GM21367 (cell line): ENCODE data around the gene GRK5.
"Not testable (repeated sequence)": the region's sequence is repeated elsewhere in the genome, so short reads cannot be mapped to it uniquely, and the experiment has no call there.

Experiments
- ATAC-seq: cut with Tn5 transposase; IDR thresholded peaks from one replicate; pipeline ENCODE4 v1.9.1; 2021; ENCODE audit not compliant: unreplicated experiment

Gene GRK5

DNA sequence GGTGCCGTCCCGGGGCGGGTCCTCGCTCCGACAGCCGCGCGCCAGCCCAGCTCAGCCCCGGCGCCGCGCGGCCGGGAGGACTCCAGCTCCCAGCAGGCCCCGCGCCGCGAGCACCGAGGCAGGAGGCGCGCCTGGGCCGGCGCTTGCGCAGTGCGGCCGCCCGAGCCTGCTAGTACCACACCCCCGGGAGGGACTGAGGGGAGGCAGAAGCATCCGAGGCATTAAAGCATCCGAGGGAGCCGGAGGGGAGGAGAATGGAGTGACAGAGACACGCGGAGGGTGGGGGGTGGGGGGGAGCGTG is at the start of gene GRK5:
Gene GRK5, plus strand, starts transcription at position 206 of the 301 bp plus-strand sequence. CDS start 347 bp downstream, outside the sequence.
- peak; percentile 65 for ATAC-seq

- ATAC-seq, result no peak
Observed at GRCh38 chr10:119159332-119159731, 48.0 kb upstream of the GRK5 start.

DNA sequence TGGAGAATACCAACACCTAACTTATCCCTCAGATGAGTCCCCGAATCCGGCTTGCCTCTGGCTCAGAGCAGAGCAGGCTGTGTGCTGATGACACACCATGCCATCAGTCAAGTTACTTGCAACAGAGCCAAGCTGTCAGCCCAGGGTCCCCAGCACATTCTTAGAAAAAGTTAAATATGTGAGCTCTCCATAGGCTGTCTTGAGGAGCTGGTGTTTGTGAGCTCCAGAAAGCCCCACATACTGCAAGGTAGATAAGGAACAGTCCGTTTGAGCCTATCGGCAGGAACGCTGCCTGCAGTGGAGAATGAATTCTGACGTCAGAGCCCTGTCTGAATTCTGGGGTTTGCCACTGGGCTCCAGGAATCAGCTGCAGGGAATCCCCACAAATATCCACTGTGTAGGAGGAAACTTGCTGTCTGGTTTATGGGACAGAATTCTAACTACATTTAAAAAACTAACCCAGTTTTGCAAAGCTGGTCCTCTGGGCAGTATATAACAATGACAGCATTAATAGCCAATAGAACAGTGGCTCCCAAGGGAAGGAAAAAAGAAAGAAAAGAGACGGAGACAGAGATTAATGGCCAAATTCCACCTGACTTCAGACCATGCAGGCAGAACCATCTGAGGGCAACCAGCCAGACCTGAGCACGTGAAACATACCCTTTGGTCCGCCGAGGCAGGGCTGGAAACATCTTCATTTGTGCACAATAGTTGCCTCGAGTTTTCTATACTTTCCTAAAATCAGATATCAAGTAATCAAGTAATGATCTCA is 45.5 kb upstream of the GRK5 start:
- ATAC-seq, result no peak

DNA sequence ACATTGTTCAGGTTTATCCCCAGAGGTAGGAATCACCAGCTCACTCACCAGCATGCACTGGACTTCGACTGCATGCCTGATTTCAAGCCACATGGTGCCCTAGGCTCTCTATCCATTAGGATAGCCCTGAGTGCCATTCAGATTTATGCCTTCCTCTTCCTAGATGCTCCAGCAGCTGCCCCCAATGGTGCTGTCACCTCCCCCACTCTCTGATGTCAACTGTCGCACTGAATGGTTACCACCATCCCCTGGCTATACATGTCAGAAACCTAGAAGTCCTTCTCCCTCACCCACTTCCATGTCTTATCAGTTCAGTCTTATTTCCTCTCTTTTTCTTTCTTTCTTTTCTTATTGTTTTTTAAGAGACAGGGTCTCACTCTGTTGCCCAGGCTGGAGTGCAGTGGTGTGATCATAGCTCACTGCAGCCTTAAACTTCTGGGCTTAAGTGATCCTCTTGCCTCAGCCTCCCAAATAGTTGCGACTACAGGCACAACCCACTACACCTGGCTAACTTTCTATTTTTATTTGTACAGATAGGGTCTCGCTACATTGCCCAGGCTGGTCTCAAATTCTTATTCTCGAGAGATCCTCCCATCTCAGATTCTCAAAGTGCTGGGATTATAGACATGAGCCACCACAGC is 44.8 kb upstream of the GRK5 start:
- ATAC-seq, result no peak

GRCh38 chr10:119165171-119166117 is 41.9 kb upstream of the GRK5 start, which contains the start of gene SFXN4:
Gene SFXN4, minus strand, starts transcription at chr10:119165714. Its CDS starts 67 bp downstream, at chr10:119165647.
- peak; percentile 79 for ATAC-seq

- peak; percentile 3 for ATAC-seq
Observed at GRCh38 chr10:119166118-119166500, 41.3 kb upstream of the GRK5 start.

- no peak for ATAC-seq
Observed at GRCh38 chr10:119166564-119166963, 40.8 kb upstream of the GRK5 start.

- ATAC-seq, result no peak
Observed at GRCh38 chr10:119167041-119167440, 40.3 kb upstream of the GRK5 start.

DNA sequence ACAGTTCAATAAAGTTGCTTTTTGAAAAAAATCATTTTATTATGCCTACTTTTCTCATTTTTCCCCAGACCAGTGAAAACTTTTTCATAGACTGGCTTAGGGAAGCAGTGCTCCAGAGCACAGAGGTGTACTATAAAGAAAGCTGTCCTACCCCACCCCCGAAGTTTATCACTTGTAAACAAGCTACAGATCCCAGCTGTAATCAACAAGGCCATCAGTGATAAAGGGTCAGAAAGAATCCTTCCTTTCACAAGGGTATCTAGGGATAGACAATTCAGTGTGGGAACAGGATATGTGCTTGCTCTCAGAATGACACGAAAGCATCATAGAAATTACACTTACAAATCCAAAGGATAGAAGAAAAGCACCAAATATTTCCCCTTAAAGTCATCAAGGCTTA is 33.3 kb upstream of the GRK5 start:
- no peak for ATAC-seq

DNA sequence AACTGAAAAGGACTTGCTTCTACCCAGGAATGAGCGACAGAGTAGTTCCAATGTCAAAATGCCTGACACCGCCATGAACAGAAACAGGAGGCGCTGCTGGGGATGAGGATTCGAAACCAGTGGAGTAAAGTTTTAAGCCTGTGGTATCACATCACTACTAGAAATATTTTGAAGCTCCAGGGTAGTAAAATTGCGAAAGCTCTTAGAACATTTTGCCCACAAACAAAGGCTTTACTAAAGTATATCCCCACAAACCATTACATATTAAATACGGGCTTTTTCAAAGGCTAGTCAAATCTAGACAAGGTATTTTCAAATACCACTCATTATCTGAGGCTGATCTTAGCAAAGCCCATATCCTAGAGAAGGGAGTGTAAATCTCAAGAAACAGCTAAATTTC is 31.2 kb upstream of the GRK5 start:
- ATAC-seq, result no peak

- peak; percentile 9 for ATAC-seq
Observed at GRCh38 chr10:119177708-119178371, 29.5 kb upstream of the GRK5 start.

- peak; percentile 89 for ATAC-seq
Observed at GRCh38 chr10:119178372-119179119, 28.8 kb upstream of the GRK5 start, which contains the start of gene PRDX3. Gene PRDX3, minus strand, starts transcription at chr10:119178812. Its CDS starts 22 bp downstream, at chr10:119178790.

GRCh38 chr10:119180850-119181400 is 26.4 kb upstream of the GRK5 start:
- ATAC-seq, result not testable (repeated sequence)

GRCh38 chr10:119183664-119184412 is 23.5 kb upstream of the GRK5 start:
- no peak for ATAC-seq

DNA sequence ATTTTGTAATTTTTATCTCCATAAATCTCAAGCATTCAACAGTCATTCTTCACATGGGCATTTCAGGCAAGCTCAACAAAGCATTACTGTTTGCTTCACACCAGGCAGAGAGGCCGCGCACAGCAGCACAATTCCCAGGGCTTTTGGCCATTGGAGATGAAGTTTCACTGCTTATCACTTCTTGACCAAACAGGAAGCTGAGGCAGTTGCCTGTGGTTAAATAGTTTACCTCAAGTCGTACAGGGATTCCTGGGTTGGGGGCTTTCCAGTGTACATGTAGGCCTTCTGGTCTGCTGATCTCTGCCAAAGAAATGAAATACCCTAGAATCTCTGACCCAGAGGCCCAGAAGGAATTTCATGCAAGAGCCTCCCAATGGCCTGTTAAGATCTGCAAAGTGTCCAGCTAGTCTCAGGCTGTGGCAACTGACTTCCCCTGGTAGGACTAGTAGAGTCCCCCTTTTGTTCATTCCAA is 17.5 kb upstream of the GRK5 start:
- ATAC-seq, result no peak

DNA sequence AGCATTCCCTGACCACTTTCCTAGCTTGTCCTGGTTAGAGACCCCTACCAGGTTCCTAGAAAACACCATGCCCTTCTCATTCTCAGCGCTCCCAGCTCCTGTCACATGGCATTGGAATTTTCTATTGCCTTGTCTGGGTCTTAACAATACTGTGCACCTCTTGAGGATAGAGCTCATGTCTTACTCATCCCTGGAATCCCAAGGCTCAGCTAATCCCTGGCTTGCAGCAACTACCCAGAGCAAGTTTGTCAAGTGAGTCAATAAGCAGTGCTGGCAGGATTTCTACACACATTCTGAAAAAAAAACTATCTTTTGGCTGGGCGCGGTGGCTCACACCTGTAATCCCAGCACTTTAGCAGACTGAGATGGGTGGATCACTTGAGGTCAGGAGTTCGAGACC is 17.0 kb upstream of the GRK5 start:
- ATAC-seq, result no peak

GRCh38 chr10:119190954-119191785 is 16.2 kb upstream of the GRK5 start:
- ATAC-seq, result no peak

DNA sequence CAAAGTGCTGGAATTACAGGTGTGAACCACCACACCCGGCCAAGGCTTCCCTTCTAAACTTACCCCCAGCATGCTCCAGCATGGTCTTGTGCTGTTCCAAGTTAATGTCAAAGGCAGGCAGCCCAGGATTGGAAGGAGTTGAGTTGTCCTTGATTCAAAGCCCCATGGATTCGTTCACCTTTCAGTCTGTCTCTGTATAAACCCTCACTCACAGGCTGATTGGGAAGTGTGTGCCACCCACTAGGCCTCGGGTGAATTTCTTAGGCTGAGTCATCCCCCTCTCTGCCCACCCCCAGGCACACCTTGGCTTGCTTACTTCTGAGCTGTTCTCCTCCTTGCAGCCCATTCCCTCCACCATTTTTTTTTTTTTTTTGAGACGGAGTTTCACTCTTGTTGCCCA is 15.5 kb upstream of the GRK5 start:
- no peak for ATAC-seq
